Activated CD8-positive, alpha-beta memory T cell treated with anti-CD3 and anti-CD28 coated beads, Interleukin-2, amount 10 ng/mL, durations not matched to agents 7 days and 5 days (primary cell): Measurements from ENCODE around the gene PRKCE. TPM values are rescaled to one million over a fixed set of nuclear protein-coding genes. Genes with fewer than 3 reads are reported as not detected.

Experiments
- ATAC-seq: fragments of 150-1000 bp; cut with Tn5 transposase; one replicate; pipeline ENCODE4 v1.10.0; 2021; ENCODE audit warnings: moderate library complexity
- CTCF ChIA-PET: fragments of 350-600 bp; sonication (Branson Sonifier 250); formaldehyde crosslinking; loops from one replicate; lab custom pipeline; 2021; ENCODE audit warnings: antibody characterized with exemption; lab: Charles Lee
- DNase-seq: peaks from one replicate; pipeline ENCODE4 v3.0.0-alpha.2; 2020
- H3K27ac Mint-ChIP-seq: one replicate; pipeline ENCODE4 v1.8.0; 2021; ENCODE audit warnings: mild to moderate bottlenecking, mixed read lengths
- H3K27me3 Mint-ChIP-seq: one replicate; pipeline ENCODE4 v1.8.0; 2021; ENCODE audit warnings: mixed read lengths
- H3K36me3 Mint-ChIP-seq: one replicate; pipeline ENCODE4 v1.8.0; 2021; ENCODE audit warnings: mild to moderate bottlenecking, mixed read lengths
- H3K4me1 Mint-ChIP-seq: one replicate; pipeline ENCODE4 v1.8.0; 2021; ENCODE audit warnings: mixed read lengths
- H3K4me3 Mint-ChIP-seq: one replicate; pipeline ENCODE4 v1.8.0; 2021; ENCODE audit warnings: mild to moderate bottlenecking, moderate library complexity, mixed read lengths
- H3K9me3 Mint-ChIP-seq: one replicate; pipeline ENCODE4 v1.8.0; 2022; ENCODE audit warnings: low read depth, mixed read lengths
- total RNA-seq, 2 experiments: library from RNA; stranded (reverse); gene quantifications; one replicate each; pipeline ENCODE4 v1.2.3, GENCODE V29; 2021

PRKCE gene
- total RNA-seq, 2 experiments from 2014 or later: 16.7 to 39.2 TPM

GRCh38 chr2:45653122-45653913, 1.8 kb downstream of the PRKCE start:
- Mint-ChIP-seq H3K36me3 (peaks cover 20% of the 10 kb centered on the region), H3K4me1 (peaks cover 31% of the 10 kb centered on the region), H3K9me3 (no peaks in the 10 kb centered on the region), H3K4me3 (peak overlapping the region; percentile 90), H3K27me3 (peaks cover 13% of the 10 kb centered on the region), H3K27ac (no peak overlapping the region)
- ATAC-seq (no peak), DNase-seq (no peak)
- CTCF ChIA-PET: interaction anchor here (0.7 to 5.6 kb wide), 4 partner anchors 9 to 1412 kb away, joined by 3 to 24 read pairs (median 6); no protein-coding TSS in a partner anchor

DNA sequence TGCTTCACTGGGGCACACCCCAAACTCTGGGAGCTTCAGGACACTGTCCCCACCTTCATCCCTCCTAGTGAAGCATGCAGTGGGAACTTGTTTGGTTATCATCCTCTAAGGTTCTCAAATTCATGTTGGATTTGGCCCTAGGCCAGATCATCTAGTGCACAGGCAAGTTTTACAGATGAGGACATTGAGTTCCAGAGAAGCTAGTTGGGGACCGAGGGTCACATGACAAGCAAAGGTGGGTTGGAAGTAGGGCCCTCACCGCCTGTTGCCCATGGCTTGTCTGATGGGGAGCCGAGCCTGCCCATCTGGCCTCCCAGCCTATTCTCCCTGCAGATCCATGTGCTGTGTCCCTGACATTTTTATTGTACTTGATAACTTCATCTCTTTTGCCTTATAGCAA, 2.8 kb downstream of the PRKCE start:
- Mint-ChIP-seq H3K4me1 (peaks cover 30% of the 10 kb centered on the region), H3K4me3 (no peak overlapping the region), H3K27me3 (peaks cover 13% of the 10 kb centered on the region), H3K36me3 (peaks cover 19% of the 10 kb centered on the region), H3K27ac (no peak overlapping the region), H3K9me3 (no peaks in the 10 kb centered on the region)
- DNase-seq: no peak
- CTCF ChIA-PET: interaction anchor here (1.2 to 5.6 kb wide), 3 partner anchors 10 to 125 kb away, joined by 4 to 24 read pairs (median 5); no protein-coding TSS in a partner anchor
- ATAC-seq: no peak

GRCh38 chr2:45661828-45662227, 10.4 kb downstream of the PRKCE start:
- Mint-ChIP-seq H3K27me3 (no peaks in the 10 kb centered on the region), H3K9me3 (no peaks in the 10 kb centered on the region)

GRCh38 chr2:45664635-45665261, 13.3 kb downstream of the PRKCE start:
- H3K27ac Mint-ChIP-seq: no peak overlapping the region
- CTCF ChIA-PET: interaction anchor here (0.8 kb wide), 1 partner anchor 114 kb away, joined by 3 read pairs; no protein-coding TSS in a partner anchor
- peaks cover 3% of the 10 kb centered on the region for H3K36me3 Mint-ChIP-seq
- H3K27me3 Mint-ChIP-seq: no peaks in the 10 kb centered on the region
- no peaks in the 10 kb centered on the region for H3K9me3 Mint-ChIP-seq
- no peak for DNase-seq
- H3K4me1 Mint-ChIP-seq: peaks cover 4% of the 10 kb centered on the region
- no peak for ATAC-seq
- H3K4me3 Mint-ChIP-seq: no peak overlapping the region

More at GRCh38 chr2:45661828-45662227, 10.4 kb downstream of the PRKCE start:
- no peaks in the 10 kb centered on the region for H3K4me1 Mint-ChIP-seq
- no peak overlapping the region for H3K4me3 Mint-ChIP-seq
- ATAC-seq (no peak), DNase-seq (no peak)
- H3K27ac Mint-ChIP-seq: no peak overlapping the region
- H3K36me3 Mint-ChIP-seq: peaks cover 7% of the 10 kb centered on the region
- CTCF ChIA-PET: no interaction called here

- no peak overlapping the region for H3K27ac Mint-ChIP-seq
- ATAC-seq (no peak), DNase-seq (no peak)
- no peak overlapping the region for H3K4me3 Mint-ChIP-seq
- CTCF ChIA-PET: no interaction called here
- H3K36me3 Mint-ChIP-seq: peaks cover 4% of the 10 kb centered on the region
- H3K9me3 Mint-ChIP-seq: no peaks in the 10 kb centered on the region
- no peaks in the 10 kb centered on the region for H3K27me3 Mint-ChIP-seq
- peaks cover 4% of the 10 kb centered on the region for H3K4me1 Mint-ChIP-seq
These were observed 17.0 kb downstream of the PRKCE start for GRCh38 chr2:45668509-45668908.

GRCh38 chr2:45669032-45669486, 17.6 kb downstream of the PRKCE start:
- no peak overlapping the region for H3K27ac Mint-ChIP-seq
- H3K9me3 Mint-ChIP-seq: no peaks in the 10 kb centered on the region
- ATAC-seq (no peak), DNase-seq (no peak)
- no peak overlapping the region for H3K4me3 Mint-ChIP-seq
- peaks cover 4% of the 10 kb centered on the region for H3K36me3 Mint-ChIP-seq
- CTCF ChIA-PET: no interaction called here
- H3K4me1 Mint-ChIP-seq: peaks cover 4% of the 10 kb centered on the region
- H3K27me3 Mint-ChIP-seq: no peaks in the 10 kb centered on the region

GRCh38 chr2:45670646-45671045, 19.2 kb downstream of the PRKCE start:
- ATAC-seq: no peak

GRCh38 chr2:45672138-45672537, 20.7 kb downstream of the PRKCE start:
- Mint-ChIP-seq H3K9me3 (no peaks in the 10 kb centered on the region), H3K27me3 (no peaks in the 10 kb centered on the region), H3K4me3 (no peak overlapping the region), H3K36me3 (peaks cover 4% of the 10 kb centered on the region), H3K27ac (no peak overlapping the region), H3K4me1 (peaks cover 4% of the 10 kb centered on the region)
- CTCF ChIA-PET: no interaction called here
- DNase-seq (no peak), ATAC-seq (no peak)

More at GRCh38 chr2:45670646-45671045, 19.2 kb downstream of the PRKCE start:
- peaks cover 4% of the 10 kb centered on the region for H3K4me1 Mint-ChIP-seq
- H3K27ac Mint-ChIP-seq: no peak overlapping the region
- H3K36me3 Mint-ChIP-seq: peaks cover 4% of the 10 kb centered on the region
- CTCF ChIA-PET: no interaction called here
- DNase-seq: no peak
- no peaks in the 10 kb centered on the region for H3K27me3 Mint-ChIP-seq
- H3K4me3 Mint-ChIP-seq: no peak overlapping the region
- H3K9me3 Mint-ChIP-seq: no peaks in the 10 kb centered on the region

- Mint-ChIP-seq H3K36me3 (peaks cover 3% of the 10 kb centered on the region), H3K4me1 (no peaks in the 10 kb centered on the region), H3K9me3 (no peaks in the 10 kb centered on the region), H3K4me3 (no peak overlapping the region), H3K27me3 (no peaks in the 10 kb centered on the region), H3K27ac (no peak overlapping the region)
- DNase-seq (no peak), ATAC-seq (no peak)
- CTCF ChIA-PET: no interaction called here
These were observed 22.8 kb downstream of the PRKCE start for GRCh38 chr2:45674035-45674816.

GRCh38 chr2:45675263-45675812, 23.9 kb downstream of the PRKCE start:
- DNase-seq (no peak), ATAC-seq (no peak)

DNA sequence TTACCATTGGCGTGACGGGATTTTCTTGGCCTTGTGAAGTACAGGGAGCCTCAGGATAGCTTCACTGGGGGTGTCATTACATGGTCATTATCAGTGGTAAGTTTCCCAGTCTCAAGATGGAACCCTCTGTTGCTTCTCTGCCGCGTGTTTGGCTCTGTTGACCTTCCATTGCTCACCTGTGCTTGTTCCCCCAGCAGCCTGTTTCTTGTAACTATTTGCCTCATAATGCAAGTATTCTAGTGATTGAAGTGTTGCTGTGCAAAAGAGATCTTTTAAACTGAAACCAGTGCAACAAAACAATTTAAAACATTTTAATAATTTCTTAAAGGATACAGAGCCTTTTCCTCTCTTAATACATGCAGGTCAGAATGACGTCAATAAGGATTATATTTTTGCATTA, 24.6 kb downstream of the PRKCE start:
- H3K36me3 Mint-ChIP-seq: peaks cover 4% of the 10 kb centered on the region
- H3K9me3 Mint-ChIP-seq: no peaks in the 10 kb centered on the region
- H3K4me1 Mint-ChIP-seq: peaks cover 2% of the 10 kb centered on the region
- H3K4me3 Mint-ChIP-seq: no peak overlapping the region
- CTCF ChIA-PET: no interaction called here
- ATAC-seq (no peak), DNase-seq (no peak)
- no peak overlapping the region for H3K27ac Mint-ChIP-seq
- H3K27me3 Mint-ChIP-seq: no peaks in the 10 kb centered on the region

More at GRCh38 chr2:45675263-45675812, 23.9 kb downstream of the PRKCE start:
- H3K9me3 Mint-ChIP-seq: no peaks in the 10 kb centered on the region
- H3K36me3 Mint-ChIP-seq: peaks cover 4% of the 10 kb centered on the region
- no peaks in the 10 kb centered on the region for H3K27me3 Mint-ChIP-seq
- H3K27ac Mint-ChIP-seq: no peak overlapping the region
- H3K4me1 Mint-ChIP-seq: peaks cover 2% of the 10 kb centered on the region
- CTCF ChIA-PET: no interaction called here
- H3K4me3 Mint-ChIP-seq: no peak overlapping the region

DNA sequence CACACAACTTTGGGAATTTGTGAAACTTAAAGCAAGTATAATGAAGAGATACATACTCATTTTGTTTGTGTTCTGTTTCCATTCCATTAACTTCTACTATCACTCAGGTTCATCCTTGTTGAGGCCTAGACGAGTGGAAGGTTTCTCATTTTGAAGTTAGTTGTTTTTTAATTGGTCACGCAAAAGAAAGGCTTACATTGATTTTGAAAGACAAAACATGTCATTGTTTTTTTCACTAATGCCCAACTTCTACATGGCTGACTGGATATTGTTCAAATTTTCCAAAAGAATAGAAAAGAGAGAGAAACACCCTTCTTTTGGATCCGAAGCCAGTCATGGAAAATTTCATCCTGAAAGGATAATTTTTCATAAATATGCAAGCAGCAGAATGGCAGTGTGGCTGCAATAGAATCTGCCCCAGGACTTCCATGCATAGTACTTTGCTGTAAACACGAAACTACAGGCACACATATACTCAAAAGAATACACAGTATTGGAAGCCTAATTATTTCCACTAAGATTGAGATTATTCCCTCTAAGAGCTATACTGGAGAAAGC, 27.4 kb downstream of the PRKCE start:
- DNase-seq (no peak), ATAC-seq (no peak)
- CTCF ChIA-PET: no interaction called here
- H3K36me3 Mint-ChIP-seq: peaks cover 2% of the 10 kb centered on the region
- no peaks in the 10 kb centered on the region for H3K27me3 Mint-ChIP-seq
- H3K4me3 Mint-ChIP-seq: no peak overlapping the region
- no peaks in the 10 kb centered on the region for H3K9me3 Mint-ChIP-seq
- no peak overlapping the region for H3K27ac Mint-ChIP-seq
- H3K4me1 Mint-ChIP-seq: peaks cover 2% of the 10 kb centered on the region
